Measurements from ENCODE around the gene GART.

The GART gene

GRCh38 chr21:33461538-33462250 lies 80.2 kb downstream of the GART start:
- DNase-seq (ENCODE audit: low spot score), result no peak

GRCh38 chr21:33458861-33459260 lies 83.1 kb downstream of the GART start:
- DNase-seq (ENCODE audit: low spot score), result no peak

- DNase-seq (ENCODE audit: low spot score), result no peak
Measured at GRCh38 chr21:33455686-33456446, 86.1 kb downstream of the GART start.
